ENCODE data around the gene FSHR.

FSHR gene

GRCh38 chr2:48978131-48978530, 176.2 kb downstream of the FSHR start:
- no peak; the same call in 2 of the 3 replicates for ATAC-seq
- peak; percentile 44; the same call in 1 of the 2 replicates for TF ChIP-seq TCF4 (CRISPR knock-in tag; IDR thresholded peaks at IDR 0.05; ENCODE audit: borderline replicate concordance)
- no peak for TF ChIP-seq CREB5 (CRISPR knock-in tag; IDR thresholded peaks at IDR 0.05; ENCODE audit: low read depth)

GRCh38 chr2:48971801-48972200, 182.5 kb downstream of the FSHR start:
- no peak for TF ChIP-seq CREB5 (CRISPR knock-in tag; IDR thresholded peaks at IDR 0.05; ENCODE audit: low read depth)
- TF ChIP-seq TSHZ2 (CRISPR knock-in tag; IDR thresholded peaks at IDR 0.05): no peak
- no peak for TF ChIP-seq PATZ1 (CRISPR knock-in tag; IDR thresholded peaks at IDR 0.05; ENCODE audit: borderline replicate concordance)
- TF ChIP-seq GLIS3 (CRISPR knock-in tag; IDR thresholded peaks at IDR 0.05): no peak
- no peak for TF ChIP-seq TCF4 (CRISPR knock-in tag; IDR thresholded peaks at IDR 0.05; ENCODE audit: borderline replicate concordance)
- no peak for TF ChIP-seq BACH2 (CRISPR knock-in tag; IDR thresholded peaks at IDR 0.05; ENCODE audit: borderline replicate concordance)
- no peak for TF ChIP-seq ARNTL (CRISPR knock-in tag; IDR thresholded peaks at IDR 0.05; ENCODE audit: borderline replicate concordance, low read depth)
- TF ChIP-seq ZNF70 (CRISPR knock-in tag; IDR thresholded peaks at IDR 0.05): no peak
- no peak for TF ChIP-seq POU6F1 (CRISPR knock-in tag; IDR thresholded peaks at IDR 0.05; ENCODE audit: borderline replicate concordance, low read depth)
- TF ChIP-seq SNAI2 (CRISPR knock-in tag; IDR thresholded peaks at IDR 0.05): no peak
- no peak for TF ChIP-seq CSDC2 (CRISPR knock-in tag; IDR thresholded peaks at IDR 0.05)
- no peak for TF ChIP-seq OSR1 (CRISPR knock-in tag; IDR thresholded peaks at IDR 0.05)
- TF ChIP-seq ZC3H10 (CRISPR knock-in tag; IDR thresholded peaks at IDR 0.05): no peak
- TF ChIP-seq ZFP30 (CRISPR knock-in tag; IDR thresholded peaks at IDR 0.05): no peak
- TF ChIP-seq RARB (CRISPR knock-in tag; IDR thresholded peaks at IDR 0.05): no peak
- no peak for TF ChIP-seq ZNF8 (CRISPR knock-in tag; IDR thresholded peaks at IDR 0.05)
- no peak for TF ChIP-seq ISL1 (CRISPR knock-in tag; IDR thresholded peaks at IDR 0.05)
- TF ChIP-seq CSRNP3 (CRISPR knock-in tag; IDR thresholded peaks at IDR 0.05): no peak
- ATAC-seq: no peak

- no peak for ATAC-seq
- TF ChIP-seq OSR1 (CRISPR knock-in tag; IDR thresholded peaks at IDR 0.05): no peak
- TF ChIP-seq PATZ1 (CRISPR knock-in tag; IDR thresholded peaks at IDR 0.05; ENCODE audit: borderline replicate concordance): no peak
- TF ChIP-seq ZNF8 (CRISPR knock-in tag; IDR thresholded peaks at IDR 0.05): no peak
- TF ChIP-seq POU6F1 (CRISPR knock-in tag; IDR thresholded peaks at IDR 0.05; ENCODE audit: borderline replicate concordance, low read depth): no peak
- TF ChIP-seq ZNF565 (CRISPR knock-in tag; conservative IDR thresholded peaks at IDR 0.05; ENCODE audit: low read depth): no peak
- no peak for TF ChIP-seq SNAI2 (CRISPR knock-in tag; IDR thresholded peaks at IDR 0.05)
- no peak for TF ChIP-seq ARNTL (CRISPR knock-in tag; IDR thresholded peaks at IDR 0.05; ENCODE audit: borderline replicate concordance, low read depth)
- no peak for TF ChIP-seq TOX (CRISPR knock-in tag; IDR thresholded peaks at IDR 0.05; ENCODE audit: borderline replicate concordance)
- no peak for TF ChIP-seq ISL1 (CRISPR knock-in tag; IDR thresholded peaks at IDR 0.05)
These were observed 186.3 kb downstream of the FSHR start for GRCh38 chr2:48968011-48968410.

Measured in SK-N-SH treated with all-trans-retinoic acid at 6 μM for 48 hours (cell line).